ENCODE data around the gene QRICH2. TPM values are rescaled to one million over a fixed set of nuclear protein-coding genes. Genes with fewer than 3 reads are reported as not detected.

The QRICH2 gene
- total and polyA plus RNA-seq, 9 of the 15 experiments (the other 6 are each of a cell fraction or from before 2014, with no cell fraction given) = 0.03 to 1.6 (median 0.81) TPM

- no peak for TF ChIP-seq VEZF1 (CRISPR knock-in tag; IDR thresholded peaks at IDR 0.05)
- TF ChIP-seq HMBOX1 (IDR thresholded peaks at IDR 0.05) = peak; percentile 77
- peak; percentile 92 for TF ChIP-seq DPF2 (IDR thresholded peaks at IDR 0.05)
- TF ChIP-seq CBFA2T3 (IDR thresholded peaks at IDR 0.05) = peak; percentile 96
- no peak for TF ChIP-seq RFX7 (CRISPR knock-in tag; IDR thresholded peaks at IDR 0.05)
- no peak for TF ChIP-seq ZBTB34 (CRISPR knock-in tag; IDR thresholded peaks at IDR 0.05)
- no peak for TF ChIP-seq RB1 (IDR thresholded peaks at IDR 0.05; ENCODE audit: low read depth)
- 0 out of 2 replicates have a peak, but pooled peaks have one; percentile 31 for TF ChIP-seq ZEB2 (IDR thresholded peaks at IDR 0.05)
- TF ChIP-seq KAT8 (IDR thresholded peaks at IDR 0.05; ENCODE audit: low read depth) = no peak
- TF ChIP-seq ZNF780A (CRISPR knock-in tag; IDR thresholded peaks at IDR 0.05) = no peak
- no peak for TF ChIP-seq CBFB (CRISPR knock-in tag; IDR thresholded peaks at IDR 0.05)
- no peak for TF ChIP-seq KAT7 (CRISPR knock-in tag; IDR thresholded peaks at IDR 0.05; ENCODE audit: borderline replicate concordance)
- TF ChIP-seq ZC3H8 (IDR thresholded peaks at IDR 0.05) = no peak
- no peak for TF ChIP-seq RFX5 (IDR thresholded peaks at IDR 0.05; ENCODE audit: low read depth, low read length)
- no peak for TF ChIP-seq XRCC3 (IDR thresholded peaks at IDR 0.05)
- TF ChIP-seq CHAMP1 (IDR thresholded peaks at IDR 0.05) = no peak
- TF ChIP-seq BMI1 (IDR thresholded peaks at IDR 0.05; ENCODE audit: low read length) = no peak
- no peak for TF ChIP-seq E2F3 (CRISPR knock-in tag; IDR thresholded peaks at IDR 0.05)
- no peak for TF ChIP-seq ZFP30 (CRISPR knock-in tag; IDR thresholded peaks at IDR 0.05; ENCODE audit: borderline replicate concordance)
- no peak for TF ChIP-seq ZNF609 (CRISPR knock-in tag; IDR thresholded peaks at IDR 0.05; ENCODE audit: borderline replicate concordance)
Measured at GRCh38 chr17:76354747-76355310, 46.8 kb upstream of the QRICH2 start (continued).

Data from K562 (cell line).